SK-N-SH (cell line): Measurements from ENCODE around the gene ASCL2. TPM values are rescaled to one million over a fixed set of nuclear protein-coding genes. Genes with fewer than 3 reads are reported as not detected.

ENCODE experiments used
- CTCF ChIA-PET: fragments of 300-600, 350-600 bp; formaldehyde crosslinking; extraction: SDS; loops from one replicate; lab custom pipeline; 2021; lab: Yijun Ruan, JAX
- POLR2A ChIA-PET: fragments of 350-600 bp; sonication (Branson Sonifier 250); formaldehyde crosslinking; extraction: SDS; loops from one replicate; lab custom pipeline; 2020; ENCODE audit warnings: antibody characterized with exemption, inconsistent platforms; lab: Yijun Ruan, JAX
- DNase-seq: peaks from one replicate; pipeline ENCODE4 v3.0.0; 2012
- H2AFZ ChIP-seq: fragments of 200-600 bp; sonication (generic); 2 replicates; pipeline ENCODE4 v1.8.1; 2016; ENCODE audit warnings: antibody characterized with exemption, mild to moderate bottlenecking, low read depth
- H3F3A ChIP-seq: fragments of 200-600 bp; sonication (generic); replicated peaks from 2 replicates; pipeline ENCODE3; 2016; ENCODE audit warnings: antibody characterized with exemption, mild to moderate bottlenecking; ENCODE audit not compliant: insufficient read depth
- H3K27ac ChIP-seq, 2 experiments: fragments of 200-500 bp in 1 of 2; fragments of 200-600 bp in 1 of 2; sonication (Bioruptor generic) in 1 of 2; sonication (generic), shearing (Covaris generic) in 1 of 2; 2 replicates each; pipeline versions ENCODE4 v1.5.1 to v1.6.1; 2014 to 2016; ENCODE audit warnings: low read depth in 2 of 2, inconsistent platforms in 1 of 2, low read length in 1 of 2, mild to moderate bottlenecking in 1 of 2, mixed read lengths in 1 of 2
- H3K27me3 ChIP-seq: fragments of 200-600 bp; sonication (generic), shearing (Covaris generic); 2 replicates; pipeline ENCODE4 v1.6.1; 2016; ENCODE audit warnings: mixed run types; ENCODE audit not compliant: insufficient read depth
- H3K36me3 ChIP-seq, 2 experiments: fragments of 200-500 bp in 1 of 2; fragments of 200-600 bp in 1 of 2; sonication (Bioruptor generic) in 1 of 2; sonication (generic) in 1 of 2; replicated peaks in 1 of 2; 2 replicates each; pipeline versions ENCODE3 to v1.5.1; 2014 to 2016; ENCODE audit warnings: low read length in 1 of 2, mild to moderate bottlenecking in 1 of 2; ENCODE audit not compliant: insufficient read depth in 2 of 2, control insufficient read depth in 1 of 2
- H3K4me1 ChIP-seq, 2 experiments: fragments of 200-500 bp in 1 of 2; fragments of 200-600 bp in 1 of 2; sonication (Bioruptor generic) in 1 of 2; sonication (generic), shearing (Covaris generic) in 1 of 2; 2 replicates each; pipeline versions ENCODE4 v1.5.1 to v1.6.1; 2014 to 2016; ENCODE audit warnings: low read depth in 1 of 2, low read length in 1 of 2, mixed run types in 1 of 2; ENCODE audit not compliant: insufficient read depth in 2 of 2, control insufficient read depth in 1 of 2
- H3K4me2 ChIP-seq: fragments of 200-600 bp; sonication (generic), shearing (Covaris generic); 2 replicates; pipeline ENCODE4 v1.6.1; 2017; ENCODE audit warnings: mixed run types
- H3K4me3 ChIP-seq, 2 experiments: fragments of 200-500 bp in 1 of 2; fragments of 200-600 bp in 1 of 2; sonication (Bioruptor generic) in 1 of 2; sonication (generic), shearing (Covaris generic) in 1 of 2; 2 replicates each; pipeline versions ENCODE4 v1.5.1 to v1.8.1; 2014 to 2016; ENCODE audit warnings: low read depth in 2 of 2, inconsistent platforms in 1 of 2, low read length in 1 of 2, mild to moderate bottlenecking in 1 of 2, mixed read lengths in 1 of 2, moderate library complexity in 1 of 2
- H3K79me2 ChIP-seq: fragments of 200-600 bp; sonication (generic); 2 replicates; pipeline ENCODE4 v1.8.1; 2017; ENCODE audit warnings: mild to moderate bottlenecking; ENCODE audit not compliant: insufficient read depth
- H3K9ac ChIP-seq: fragments of 200-600 bp; sonication (generic); 2 replicates; pipeline ENCODE4 v1.6.1; 2017; ENCODE audit warnings: mixed run types
- H3K9me2 ChIP-seq: fragments of 200-600 bp; sonication (generic); 2 replicates; pipeline ENCODE4 v1.6.1; 2017; ENCODE audit warnings: mixed run types
- H3K9me3 ChIP-seq: fragments of 200-600 bp; sonication (generic); 2 replicates; pipeline ENCODE4 v1.6.1; 2017; ENCODE audit warnings: mixed run types, mild to moderate bottlenecking, moderate library complexity
- H4K20me1 ChIP-seq: fragments of 200-600 bp; sonication (generic); 2 replicates; pipeline ENCODE4 v1.6.1; 2017; ENCODE audit warnings: mild to moderate bottlenecking, mixed run types; ENCODE audit not compliant: insufficient read depth
- CHD2 ChIP-seq: fragments of 150-350 bp; IDR thresholded peaks from 2 replicates; pipeline ENCODE4 v1.6.1; 2018; ENCODE audit warnings: low read length; ENCODE audit not compliant: partially characterized antibody
- FOSL2 ChIP-seq: IDR thresholded peaks from 2 replicates; pipeline ENCODE4 v1.4.0; 2012; ENCODE audit warnings: low read depth, mild to moderate bottlenecking, moderate library complexity, borderline replicate concordance
- FOXJ3 ChIP-seq: sonication (generic); formaldehyde crosslinking; IDR thresholded peaks from 2 replicates; pipeline ENCODE4 v1.5.1; 2020; ENCODE audit warnings: mild to moderate bottlenecking, missing genetic modification reagents
- FOXM1 ChIP-seq: IDR thresholded peaks from 2 replicates; pipeline ENCODE4 v1.4.0; 2012; ENCODE audit warnings: low read depth, mild to moderate bottlenecking
- MXI1 ChIP-seq: IDR thresholded peaks from 2 replicates; pipeline ENCODE4 v1.6.1; 2012; ENCODE audit warnings: mild to moderate bottlenecking, low read depth, low read length, improper control_type of control experiment
- NRF1 ChIP-seq: IDR thresholded peaks from 2 replicates; pipeline ENCODE4 v1.6.1; 2012; ENCODE audit warnings: low read depth, mild to moderate bottlenecking, low read length
- REST ChIP-seq: IDR thresholded peaks from 2 replicates; pipeline ENCODE4 v1.6.1; 2012; ENCODE audit warnings: mild to moderate bottlenecking, low read depth, low read length, moderate library complexity
- SMC3 ChIP-seq: IDR thresholded peaks from 2 replicates; pipeline ENCODE4 v1.6.1; 2012; ENCODE audit warnings: low read depth, low read length, improper control_type of control experiment
- TAF1 ChIP-seq: IDR thresholded peaks from 2 replicates; pipeline ENCODE4 v1.6.1; 2012; ENCODE audit warnings: low read depth, mild to moderate bottlenecking, low read length, moderate library complexity, borderline replicate concordance
- USF1 ChIP-seq: IDR thresholded peaks from 2 replicates; pipeline ENCODE4 v1.4.0; 2012; ENCODE audit warnings: low read depth, borderline replicate concordance
- USF2 ChIP-seq: fragments of 150-350 bp; IDR thresholded peaks from 2 replicates; pipeline ENCODE4 v1.6.1; 2017; ENCODE audit warnings: antibody characterized with exemption, low read length, low read depth, borderline replicate concordance
- WGBS: methylation state at CpG from one replicate; pipeline ENCODE4 v1.1.6; 2017; ENCODE audit warnings: low lambda C conversion rate; 5-methylcytosine and 5-hydroxymethylcytosine counted together
- polyA plus RNA-seq, 3 experiments: library from polyadenylated mRNA; depleted of rRNA; stranded (reverse); fragments of >200 nt; gene quantifications; 2 replicates each; pipeline ENCODE4 v1.2.3, GENCODE V29; 2012

Gene ASCL2
- polyA plus RNA-seq, 1 of the 3 experiments (the other 2 are of a cell fraction): not detected

- H3K79me2 ChIP-seq: no peaks in the 10 kb centered on the region
- TF ChIP-seq MXI1: no peak
- no peak for TF ChIP-seq FOSL2
- no peak for TF ChIP-seq NRF1
- no peak for TF ChIP-seq TAF1
- TF ChIP-seq USF1: no peak
- no peak for TF ChIP-seq SMC3
- no peak for TF ChIP-seq REST
- no peak for TF ChIP-seq CHD2
- no peak for TF ChIP-seq FOXJ3 (CRISPR knock-in tag)
- TF ChIP-seq USF2: no peak
- TF ChIP-seq FOXM1: no peak
- TF ChIP-seq, all 33 proteins: peak for 0
- H3K4me3 ChIP-seq: no peak overlapping the region
- DNase-seq: no peak
- no peak overlapping the region for H3K9ac ChIP-seq
- H3K36me3 ChIP-seq: no peaks in the 10 kb centered on the region
- POLR2A ChIA-PET: no interaction called here
- no peaks in the 10 kb centered on the region for H3K4me1 ChIP-seq
- no peaks in the 10 kb centered on the region for H3F3A ChIP-seq
- CTCF ChIA-PET: interaction anchor here (1.2 to 1.3 kb wide), 3 partner anchors 42 to 270 kb away, joined by 3 to 4 read pairs (median 3); no protein-coding TSS in a partner anchor
- no peak overlapping the region for H3K4me2 ChIP-seq
- H3K9me2 ChIP-seq: no peaks in the 10 kb centered on the region
- WGBS: 48% methylated on average over 3 of the region's 10 CpGs
- no peaks in the 10 kb centered on the region for H3K9me3 ChIP-seq
- no peak overlapping the region for H2AFZ ChIP-seq
- no peaks in the 10 kb centered on the region for H4K20me1 ChIP-seq
- peaks cover 5% of the 10 kb centered on the region; the same call in 1 of the 2 replicates for H3K27me3 ChIP-seq
- no peak overlapping the region for H3K27ac ChIP-seq
These were observed 7.3 kb downstream of the ASCL2 start for GRCh38 chr11:2263071-2263565.
